ENCODE data around the gene GUCA2A.

GUCA2A gene

DNA sequence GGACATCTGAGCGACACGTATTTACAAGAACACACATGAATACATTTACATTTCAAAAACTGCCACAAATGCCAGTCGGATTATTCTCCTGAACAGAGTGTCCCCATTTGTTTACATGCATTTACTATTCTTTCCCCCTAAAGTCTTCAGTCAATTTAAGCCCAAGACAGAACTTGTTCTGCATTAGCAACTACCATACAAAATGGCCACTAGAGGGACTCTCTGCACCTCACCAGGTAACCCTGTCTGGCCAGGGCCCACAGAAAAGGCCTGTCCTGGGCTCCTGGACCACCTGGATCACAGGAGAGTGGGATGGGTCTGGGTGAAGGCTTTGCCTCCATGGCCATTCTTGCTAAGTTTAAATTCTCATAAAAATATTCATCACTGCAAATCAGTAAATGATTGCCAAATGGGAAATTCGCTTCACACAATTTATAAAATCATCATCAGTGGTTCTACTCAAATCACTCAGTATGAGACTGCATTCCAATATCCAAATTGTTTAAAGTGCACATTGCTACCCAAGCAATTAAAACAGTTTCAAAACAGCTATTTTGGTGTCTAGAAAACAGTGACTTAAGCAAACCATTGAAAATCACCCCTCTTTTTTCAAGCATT lies 12.5 kb upstream of the GUCA2A start:
- DNase-seq = no peak

DNA sequence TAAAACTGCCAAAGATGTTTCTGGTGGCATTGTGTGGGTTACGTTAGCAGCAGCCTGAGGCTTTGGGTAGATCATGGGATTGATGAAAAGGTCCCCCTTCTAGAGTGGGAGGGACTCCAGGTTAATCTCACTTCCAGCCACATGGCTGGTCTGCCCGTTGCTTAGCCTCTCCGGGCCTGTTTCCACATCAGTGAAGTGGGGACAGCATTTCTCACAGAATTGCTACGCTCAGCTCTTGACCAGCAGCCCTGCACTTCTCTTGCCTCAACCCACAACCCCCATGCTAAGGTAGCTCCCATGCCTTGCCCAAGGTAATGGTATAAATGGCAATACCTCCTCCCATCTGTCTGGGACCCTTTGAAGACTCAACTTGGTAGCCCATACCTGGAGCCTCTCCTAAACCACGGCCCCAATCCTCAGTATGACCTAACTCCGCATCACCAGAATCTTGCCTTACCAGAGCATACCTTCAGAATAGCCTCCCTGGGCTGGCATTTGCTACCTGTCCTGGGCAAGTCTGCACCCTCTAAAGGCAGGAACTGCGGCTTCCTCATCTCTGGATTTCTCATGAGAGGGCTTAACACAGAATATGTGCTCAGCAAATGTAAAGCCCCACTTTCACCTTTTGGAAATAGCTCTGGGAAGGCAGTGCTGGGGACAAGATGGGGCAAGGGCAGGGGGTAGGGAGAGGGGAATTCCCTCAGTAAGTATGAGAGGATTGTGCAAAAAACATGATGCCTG lies 10.9 kb upstream of the GUCA2A start:
- no peak for DNase-seq

DNA sequence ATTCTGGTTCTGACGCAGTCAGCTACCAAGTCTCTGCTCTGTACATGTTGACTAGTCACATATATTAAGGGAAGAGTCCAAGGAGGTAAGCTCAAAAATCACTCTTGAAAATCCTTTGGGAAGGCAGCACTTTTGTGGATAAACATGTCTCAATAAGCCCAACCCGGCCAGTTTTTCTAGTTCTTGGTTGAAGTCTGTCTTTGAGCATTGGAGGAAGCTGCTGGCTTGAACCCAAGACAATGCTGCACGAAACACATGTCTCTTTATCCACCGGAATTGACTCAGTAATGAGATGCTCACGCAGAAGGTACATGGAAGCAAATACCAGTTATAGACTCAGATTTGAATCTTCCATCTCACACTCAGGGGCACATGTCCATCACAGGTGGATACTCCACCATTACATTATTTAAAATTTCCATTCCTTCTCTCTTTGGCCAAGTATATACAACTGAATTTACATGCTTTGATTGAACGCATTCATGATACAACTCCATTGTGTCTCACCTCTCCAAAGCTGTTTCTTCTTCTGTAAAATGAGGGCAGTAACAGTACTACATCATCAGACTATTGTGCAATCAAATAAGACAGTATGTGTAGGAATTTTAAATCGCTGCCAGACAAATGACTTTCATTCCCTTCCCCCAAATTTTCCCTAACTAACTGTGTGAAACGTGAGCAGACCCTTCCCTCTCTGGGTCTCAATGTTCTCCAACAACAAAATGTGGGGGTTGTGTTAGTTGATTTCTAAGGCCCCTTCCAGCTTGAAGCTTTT lies 9.6 kb upstream of the GUCA2A start:
- DNase-seq = no peak

DNA sequence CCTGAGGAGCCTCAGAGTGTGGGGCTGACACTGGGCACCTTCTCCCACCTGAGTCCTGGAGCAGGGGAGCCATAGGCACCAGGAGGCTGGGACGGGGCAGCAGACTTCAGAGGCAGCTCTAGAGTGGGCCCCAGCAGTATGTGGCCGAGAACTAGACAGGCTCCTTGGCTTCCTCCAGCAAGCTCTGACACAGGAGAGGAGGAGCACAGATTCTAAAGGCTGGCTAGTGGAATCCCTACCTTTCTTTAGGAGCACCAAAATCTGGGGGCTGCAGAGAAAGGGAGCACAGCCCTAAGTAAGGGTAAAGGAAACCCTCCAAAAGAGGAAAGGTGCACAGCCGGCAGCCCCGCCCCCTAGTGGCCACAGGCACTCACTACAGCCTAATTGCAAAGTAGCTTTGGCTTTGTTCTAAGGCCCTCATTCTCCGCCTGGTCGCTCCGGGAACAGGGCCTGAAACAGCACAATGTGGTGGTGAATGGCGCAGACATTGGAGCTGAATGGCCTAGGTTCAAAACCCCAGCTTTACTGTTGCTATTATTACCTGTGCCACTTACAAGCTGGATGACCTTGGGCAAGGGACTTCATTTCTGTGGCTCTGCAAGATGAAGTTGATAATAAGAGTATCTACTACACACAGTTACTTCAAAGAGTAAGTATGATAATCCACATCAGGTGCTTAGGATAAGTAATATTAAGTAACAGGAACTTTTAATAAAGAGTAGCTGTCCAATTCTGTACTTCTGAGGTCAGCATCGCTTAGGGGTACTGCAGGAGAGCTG lies 8.8 kb upstream of the GUCA2A start:
- peak; percentile 59 for DNase-seq

DNA sequence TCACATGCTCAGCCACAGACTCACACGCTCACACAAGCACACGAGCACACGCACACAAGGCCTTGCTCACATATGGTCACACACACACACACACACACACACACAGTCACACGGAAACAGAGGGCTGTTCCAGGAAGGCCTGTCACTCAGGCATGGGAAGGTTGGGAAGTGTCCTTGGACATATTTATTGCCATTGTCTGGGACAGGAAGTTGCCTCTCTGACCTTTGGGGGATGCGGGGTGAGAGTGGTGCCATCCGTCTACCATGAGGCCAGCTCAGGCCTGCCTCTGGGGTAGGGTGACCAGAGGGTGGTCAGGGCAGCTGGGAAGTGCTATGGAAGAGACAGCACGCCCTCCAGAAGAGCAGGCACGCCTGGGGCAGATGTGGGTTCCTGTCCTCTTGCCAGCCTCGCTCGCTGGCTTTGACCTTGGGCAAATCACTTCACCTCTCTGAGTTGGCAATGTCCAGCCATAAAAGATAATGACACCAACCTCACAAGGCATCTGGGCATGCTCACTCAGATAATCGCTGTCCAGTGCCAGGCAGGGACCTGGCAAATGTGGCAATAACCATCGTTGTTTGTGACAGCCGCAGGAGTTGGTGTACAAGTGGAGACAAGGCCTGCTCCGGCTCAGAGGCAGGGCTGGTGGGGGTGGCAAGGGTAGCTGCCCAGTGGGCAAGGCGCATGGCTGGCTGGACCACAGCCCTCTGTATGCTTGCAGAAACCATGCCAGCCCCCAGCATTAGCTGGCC lies 8.0 kb upstream of the GUCA2A start:
- DNase-seq = no peak

DNA sequence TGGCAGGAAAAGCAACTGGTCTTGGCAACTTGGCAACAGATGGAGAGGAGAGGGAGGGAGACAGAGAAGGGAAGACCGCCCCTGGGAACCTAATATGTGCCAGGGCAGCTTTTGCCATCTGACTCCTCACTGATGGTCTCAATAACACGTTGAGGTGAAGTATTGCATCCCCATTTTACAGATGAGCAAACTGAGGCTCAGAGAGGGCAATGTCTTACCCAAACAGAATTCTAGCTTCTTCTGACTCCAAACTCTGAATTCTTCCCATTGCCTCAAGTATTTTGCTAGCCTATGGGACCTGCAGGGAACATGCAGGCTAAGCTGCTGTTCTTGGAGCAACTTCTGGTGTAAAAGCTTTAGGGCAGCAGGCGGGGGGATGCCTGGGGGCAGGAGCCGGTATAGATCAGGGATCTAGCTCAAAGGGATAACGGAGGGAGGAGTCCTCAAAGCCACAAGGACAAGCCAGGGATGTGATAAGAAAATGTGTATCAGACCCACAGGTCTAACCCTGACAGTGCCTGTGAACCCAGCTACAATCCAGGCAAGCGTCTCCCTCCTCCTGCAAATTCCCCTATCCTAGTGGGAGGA lies 7.2 kb upstream of the GUCA2A start:
- DNase-seq = no peak

DNA sequence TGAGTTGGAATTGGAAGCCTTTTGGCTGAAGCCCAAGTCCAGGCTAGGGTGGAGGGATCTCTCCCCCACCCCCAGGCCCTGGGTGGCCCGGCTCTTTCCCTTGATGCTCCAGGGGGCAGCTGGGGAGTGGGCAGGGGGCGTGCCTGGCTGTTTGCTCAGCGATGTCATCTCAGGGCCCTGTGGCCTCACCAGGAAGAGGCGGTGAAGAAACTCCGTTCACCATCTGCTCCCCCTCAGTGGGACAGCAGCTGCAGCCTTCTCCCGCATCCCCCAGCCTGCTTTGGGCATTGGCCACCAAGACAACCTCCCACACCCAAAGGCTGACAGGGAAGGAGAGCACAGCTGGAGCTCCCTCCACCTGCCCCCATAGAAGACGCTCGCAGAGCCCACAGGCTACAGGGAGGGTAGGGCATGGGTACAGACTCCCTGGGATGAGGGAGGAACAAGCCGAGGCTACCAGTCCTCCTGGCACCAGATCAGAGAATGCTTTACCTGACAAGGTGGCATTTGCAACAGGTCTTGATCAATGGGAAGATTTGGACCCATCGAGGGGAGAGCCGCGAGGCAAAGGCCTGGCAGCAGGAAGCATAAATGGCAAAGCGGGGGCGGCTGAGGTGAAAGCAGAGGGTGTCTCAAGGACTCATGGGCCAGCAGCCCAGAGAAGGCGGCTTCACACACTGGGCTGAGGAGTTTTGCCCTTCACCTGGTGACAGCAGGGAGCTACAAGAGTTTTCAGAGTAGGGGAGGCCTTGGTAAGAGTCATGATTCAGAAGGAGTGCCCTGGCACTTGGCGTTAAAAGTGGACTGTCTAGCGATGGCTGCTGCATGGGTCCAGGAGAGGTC lies 6.5 kb upstream of the GUCA2A start:
- DNase-seq = peak; percentile 52

DNA sequence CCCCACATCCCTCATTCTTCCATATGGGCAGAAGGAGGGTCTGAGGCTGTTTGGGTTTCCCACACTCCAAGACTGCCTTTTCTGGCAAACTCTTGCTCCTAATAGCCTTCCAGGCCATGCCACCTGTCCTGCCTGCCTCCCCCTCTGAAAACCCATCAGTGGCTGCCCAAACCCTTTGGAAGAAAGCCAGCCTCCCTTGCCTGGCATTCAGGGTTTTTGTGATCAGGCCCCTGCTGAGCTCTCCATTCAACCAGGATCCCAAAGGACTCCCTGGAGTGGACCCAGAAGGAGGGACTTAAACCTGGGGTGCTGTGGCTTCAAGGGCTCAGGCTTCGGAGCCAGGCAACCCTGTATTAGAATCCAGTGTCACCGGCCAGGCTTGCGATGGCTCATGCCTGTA lies 4.2 kb upstream of the GUCA2A start:
- DNase-seq = no peak

DNA sequence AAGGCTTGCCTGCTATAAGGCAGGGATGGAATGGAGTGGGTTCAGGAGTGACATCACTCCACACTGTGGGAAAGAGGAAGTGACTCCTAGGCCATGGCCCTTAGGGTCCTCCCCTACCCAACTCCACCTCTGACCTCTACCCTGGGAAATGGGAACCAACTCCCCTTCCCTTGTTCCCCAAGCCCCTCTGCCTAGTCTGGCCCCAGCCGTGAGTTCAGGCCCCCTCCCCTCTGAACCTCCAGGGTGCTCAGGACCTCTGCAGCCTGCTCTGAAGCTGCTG lies 3.8 kb upstream of the GUCA2A start:
- DNase-seq = no peak

DNA sequence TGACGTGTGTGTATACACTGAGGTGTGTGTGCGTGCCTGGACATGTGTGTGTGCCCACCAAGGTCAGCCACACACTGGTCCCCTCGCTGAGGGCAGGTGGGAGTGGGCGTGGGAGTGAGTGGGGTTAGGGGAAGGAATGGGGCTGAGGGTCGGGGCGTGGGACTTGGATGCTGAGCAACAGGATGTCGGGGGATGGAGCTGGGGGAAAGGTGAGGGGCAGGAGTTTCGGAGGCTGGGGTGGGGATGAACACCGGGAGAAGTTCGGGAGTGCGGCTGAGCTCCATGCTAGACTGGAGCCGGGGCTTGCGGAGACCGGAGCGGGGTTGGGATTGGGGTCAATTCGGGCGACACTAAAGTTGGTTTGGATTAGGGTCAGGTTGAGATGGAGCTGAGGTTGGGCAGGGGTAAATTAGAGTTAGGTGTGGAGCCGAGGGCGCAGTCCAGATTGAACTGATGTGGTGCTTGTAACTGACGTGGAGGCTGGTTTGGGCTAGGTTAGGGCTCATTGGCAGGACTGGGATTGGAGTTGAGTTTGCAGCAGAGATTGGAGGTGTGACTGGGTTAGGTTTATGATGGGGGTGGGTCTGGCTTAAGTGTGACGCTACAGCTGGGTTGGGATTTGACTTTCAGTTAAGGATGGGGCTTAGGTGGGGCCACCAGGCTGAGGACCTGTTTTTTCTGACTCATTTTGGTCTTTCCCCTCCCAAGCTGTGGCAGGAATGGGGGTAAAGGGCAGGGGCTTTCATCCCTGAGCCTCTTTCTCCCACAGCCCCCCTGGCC lies 3.3 kb upstream of the GUCA2A start:
- DNase-seq = no peak

DNA sequence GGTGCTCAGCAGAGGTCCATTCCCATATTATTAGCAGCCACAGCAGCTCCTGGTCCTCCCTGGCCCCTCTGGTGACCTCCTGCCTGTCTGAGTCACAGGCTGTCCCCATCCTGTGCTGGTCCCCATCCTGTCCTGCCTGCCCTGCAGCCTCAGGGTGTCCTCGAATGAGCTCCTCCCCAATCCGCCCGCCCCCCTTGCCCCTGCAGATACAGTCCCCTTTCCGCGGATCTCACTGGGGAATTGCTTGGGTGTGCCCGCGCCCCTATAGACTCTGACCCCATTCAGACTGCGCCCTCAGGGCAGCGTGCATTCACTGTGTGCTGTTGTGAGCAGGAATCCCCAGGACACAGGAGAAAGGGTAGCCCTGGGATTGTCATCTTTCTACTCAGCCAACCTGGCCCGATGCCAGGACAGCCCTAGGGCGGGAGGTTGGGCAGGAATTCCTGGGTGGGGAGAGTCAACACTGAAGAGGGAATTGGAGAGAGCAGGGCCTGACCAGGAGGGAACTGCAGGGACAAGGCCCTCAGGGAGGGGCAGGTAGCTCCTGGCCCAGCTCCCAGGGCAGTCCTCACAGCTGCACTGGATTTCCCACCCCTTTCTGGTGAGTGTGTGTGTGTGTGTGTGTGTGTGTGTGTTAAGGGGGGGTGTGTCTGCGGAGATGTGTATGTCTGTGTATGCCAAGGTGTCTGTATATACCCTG lies 1.1 kb upstream of the GUCA2A start:
- DNase-seq = peak; percentile 59

DNA sequence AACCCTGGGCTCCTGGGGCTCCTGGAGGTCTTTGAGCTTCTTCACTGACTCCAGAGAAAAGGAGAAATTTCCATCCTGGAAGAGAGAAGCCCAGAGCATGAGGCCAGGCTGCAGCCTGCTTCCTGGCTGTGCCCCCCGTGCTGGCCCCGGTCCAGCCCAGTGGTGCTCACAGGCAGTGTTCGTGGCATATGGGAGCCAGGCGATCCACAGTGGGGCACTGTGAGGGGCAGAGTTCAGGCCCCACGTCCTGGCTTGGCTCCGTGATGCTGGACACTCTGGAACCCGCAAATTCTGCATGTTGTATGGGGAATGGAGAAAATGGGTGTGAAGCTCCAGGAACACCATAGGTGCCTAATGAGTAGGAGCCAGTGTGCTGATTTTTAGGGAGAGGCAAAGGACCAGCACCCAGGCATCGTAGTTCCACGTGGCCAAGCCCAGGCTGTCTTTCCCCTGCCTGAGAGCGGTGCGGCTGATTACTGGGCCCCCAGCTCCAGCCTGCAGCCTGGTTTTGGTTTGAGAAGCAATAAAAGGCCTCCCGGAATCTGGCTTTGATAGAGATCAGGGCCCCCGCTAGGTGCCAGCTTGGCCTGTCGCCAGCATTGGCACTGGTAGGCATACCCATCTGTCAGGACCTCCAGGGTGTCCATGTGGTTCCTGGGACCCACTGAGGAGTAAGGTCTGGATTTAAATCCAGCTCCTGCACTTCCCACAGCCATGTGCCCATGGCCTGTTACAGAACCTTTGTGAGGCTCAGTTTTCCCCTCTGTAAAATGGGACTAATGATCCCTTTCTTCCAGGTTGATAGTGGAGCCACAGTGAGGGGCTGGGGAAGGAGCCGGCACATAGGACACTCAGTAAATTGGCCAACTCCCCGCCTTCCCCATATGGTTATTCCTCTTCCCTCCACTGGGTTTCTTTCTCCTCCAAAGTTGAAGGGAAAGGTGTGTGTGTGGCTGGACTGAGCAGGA lies 725 bp downstream of the GUCA2A start:
- DNase-seq = no peak

DNA sequence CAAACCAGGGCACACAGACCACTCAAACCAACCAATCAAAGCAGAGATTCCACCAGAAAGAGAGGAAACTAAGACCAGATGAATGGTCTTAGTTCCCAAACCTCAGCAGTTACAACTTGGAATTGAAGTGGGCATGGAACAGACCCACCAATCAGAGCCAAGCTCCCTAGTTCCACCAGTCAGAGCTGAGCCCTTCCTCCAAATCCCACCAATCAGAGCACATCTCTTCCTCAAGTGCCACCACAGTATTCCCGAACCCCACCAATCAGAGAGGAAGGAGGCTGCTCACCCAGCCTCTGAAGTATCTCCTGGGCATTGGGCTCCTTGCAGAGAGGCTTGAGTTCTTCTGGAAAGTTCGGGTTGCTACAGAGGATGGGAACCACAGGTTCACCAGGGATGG lies 1.4 kb downstream of the GUCA2A start:
- DNase-seq = no peak

DNA sequence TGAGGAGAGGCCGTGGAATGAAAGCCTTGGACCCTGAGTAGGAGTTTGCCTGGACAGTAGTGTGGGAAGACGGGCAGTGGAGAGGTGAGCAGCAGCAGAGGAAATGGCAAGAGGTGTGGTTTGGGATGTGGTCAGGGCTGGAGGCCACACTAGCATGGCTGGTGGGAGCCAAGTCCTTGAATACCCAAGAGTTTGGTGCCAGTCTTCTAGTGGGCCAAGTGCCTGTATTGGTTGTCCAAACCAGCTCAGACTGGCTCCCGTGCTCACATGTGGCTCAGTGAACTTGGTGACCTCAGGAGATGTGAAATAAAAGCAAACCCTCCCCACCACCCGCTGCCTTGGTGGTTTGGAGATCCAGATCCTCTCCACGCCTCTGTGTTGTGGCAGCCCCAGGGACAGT lies 2.4 kb downstream of the GUCA2A start:
- no peak for DNase-seq

DNA sequence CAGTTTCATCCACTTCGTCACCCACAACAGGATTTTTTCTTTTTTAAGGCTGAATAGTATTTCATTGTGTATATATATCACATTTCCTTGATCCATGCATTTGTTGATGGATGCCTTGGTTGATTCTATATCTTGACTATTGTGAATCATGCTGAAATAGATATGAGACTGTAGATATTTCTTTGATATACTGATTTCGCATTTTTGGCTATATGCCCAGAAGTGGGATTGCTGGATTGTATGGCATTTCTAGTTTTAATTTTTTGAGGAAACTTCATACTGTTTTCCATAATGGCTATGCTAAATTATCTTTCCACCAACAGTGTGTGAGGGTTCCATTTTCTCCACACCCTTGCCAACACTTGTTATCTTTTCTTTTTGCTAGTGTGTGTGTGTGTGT lies 6.4 kb downstream of the GUCA2A start:
- no peak for DNase-seq

DNA sequence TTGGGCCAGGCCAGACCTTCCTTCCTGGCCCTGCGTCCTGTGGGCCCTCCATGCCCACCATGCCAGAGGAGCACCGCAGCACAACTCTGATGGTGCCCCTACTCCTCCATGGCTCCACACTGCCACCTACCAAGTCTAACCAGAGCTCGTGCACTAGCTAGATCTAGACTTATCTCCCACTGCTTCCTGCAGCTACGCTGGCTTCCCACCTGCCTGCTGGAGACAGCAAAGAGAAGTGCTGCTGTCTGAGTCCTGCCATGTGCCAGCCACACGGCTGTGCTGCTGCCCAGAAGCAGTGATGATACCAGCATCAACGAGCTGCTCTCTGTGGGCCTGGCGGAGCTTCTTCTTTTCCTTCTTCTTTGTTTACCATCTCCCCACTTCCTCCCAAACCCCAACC lies 6.9 kb downstream of the GUCA2A start:
- no peak for DNase-seq

DNA sequence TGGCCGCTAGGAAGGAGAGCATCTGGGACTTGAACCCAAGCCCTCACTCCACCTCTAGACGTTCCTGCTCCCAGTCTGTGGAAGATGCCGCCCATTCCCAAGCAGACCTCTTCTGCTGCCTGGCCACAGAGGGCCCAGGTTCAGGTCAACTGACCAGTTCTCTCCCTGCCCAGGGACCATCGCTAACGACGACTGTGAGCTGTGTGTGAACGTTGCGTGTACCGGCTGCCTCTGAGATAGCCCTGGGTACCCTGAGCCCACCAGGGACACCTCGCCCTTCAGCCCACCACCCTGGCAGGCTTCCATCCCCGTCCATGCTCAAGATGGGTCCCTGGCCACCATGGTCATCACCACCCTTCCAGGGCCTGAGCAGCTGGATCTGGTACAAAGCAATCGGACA lies 9.2 kb downstream of the GUCA2A start:
- DNase-seq = no peak

DNA sequence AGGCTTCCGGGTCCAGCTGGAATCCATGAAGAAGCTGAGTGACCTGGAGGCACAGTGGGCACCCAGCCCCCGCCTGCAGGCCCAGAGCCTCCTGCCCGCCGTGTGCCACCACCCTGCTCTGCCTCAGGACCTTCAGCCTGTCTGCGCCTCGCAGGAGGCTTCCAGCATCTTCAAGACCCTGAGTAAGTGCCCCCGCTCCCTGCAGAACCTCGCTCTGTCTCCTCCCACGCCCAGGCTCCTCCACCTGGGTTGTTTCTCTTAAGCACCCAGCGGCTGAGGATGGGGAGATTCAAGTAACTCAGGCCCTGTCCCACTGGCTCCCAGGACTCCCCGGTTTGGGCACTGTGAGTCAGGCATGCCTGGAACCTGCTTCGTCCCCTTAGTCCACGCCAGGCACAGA lies 9.9 kb downstream of the GUCA2A start:
- no peak for DNase-seq

DNA sequence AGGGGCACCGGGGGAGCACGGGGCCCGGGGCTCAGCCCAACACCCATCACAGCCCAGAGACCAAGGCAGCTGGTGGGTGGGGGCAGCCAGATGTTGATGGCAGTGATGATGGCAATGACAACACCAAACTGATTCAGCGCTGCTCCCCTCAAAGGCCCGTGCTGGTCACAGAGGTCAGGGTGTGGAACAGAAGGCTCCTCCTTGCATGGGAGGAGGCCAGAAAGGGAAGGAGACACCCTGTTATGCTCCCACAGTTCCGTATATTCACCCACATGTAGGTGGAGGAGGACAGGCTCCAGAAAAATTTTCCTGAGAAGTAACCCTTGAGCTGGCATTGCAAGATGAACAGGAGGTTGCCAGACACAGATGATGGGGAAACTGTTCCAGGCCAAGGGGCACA lies 10.9 kb downstream of the GUCA2A start:
- DNase-seq = no peak

Measured in left hindlimb (tissue), 1 donor.